HL-60 (cell line): ENCODE data around the gene DESI1.
"Not testable (repeated sequence)": the region's sequence is repeated elsewhere in the genome, so short reads cannot be mapped to it uniquely, and the experiment has no call there.

Experiments
- DNase-seq, 2 experiments: peaks; one replicate each; pipeline ENCODE4 v3.0.0-alpha.2; 2010 to 2020; ENCODE audit warnings: low read depth in 1 of 2, low spot score in 1 of 2
- H3K27ac ChIP-seq: fragments of 250-450 bp; sonication (Bioruptor Pico); replicated peaks from 2 replicates; pipeline ENCODE4 v1.5.1; 2020; ENCODE audit warnings: mild to moderate bottlenecking, moderate library complexity
- H3K27me3 ChIP-seq: fragments of 250-450 bp; sonication (Bioruptor Pico); 2 replicates; pipeline ENCODE4 v1.5.1; 2021; ENCODE audit warnings: mild to moderate bottlenecking, moderate library complexity; ENCODE audit not compliant: insufficient read depth, poor library complexity, severe bottlenecking
- H3K4me3 ChIP-seq: replicated peaks from 2 replicates; pipeline ENCODE4 v1.5.1; 2011; ENCODE audit warnings: mild to moderate bottlenecking, control low read depth, low read length; ENCODE audit not compliant: insufficient read depth
- GABPA ChIP-seq: IDR thresholded peaks from 2 replicates; pipeline ENCODE4 v1.6.1; 2012; ENCODE audit warnings: low read depth
- POLR2AphosphoS5 ChIP-seq: IDR thresholded peaks from 2 replicates; pipeline ENCODE4 v1.6.1; 2012; ENCODE audit warnings: low read depth
- SPI1 ChIP-seq: IDR thresholded peaks from 2 replicates; pipeline ENCODE4 v1.6.1; 2012; ENCODE audit warnings: low read depth, mild to moderate bottlenecking, borderline replicate concordance
- TF ChIP-seq, protein P1 (sequence below): IDR thresholded peaks from 2 replicates; pipeline ENCODE4 v1.6.1; 2012; ENCODE audit warnings: low read depth; ENCODE audit not compliant: insufficient replicate concordance
- TF ChIP-seq, protein P2 (sequence below): IDR thresholded peaks from one replicate; pipeline ENCODE4 v1.5.1; 2011; ENCODE audit warnings: low read length, control low read depth, inconsistent platforms; ENCODE audit not compliant: insufficient read depth

Gene DESI1

DNA sequence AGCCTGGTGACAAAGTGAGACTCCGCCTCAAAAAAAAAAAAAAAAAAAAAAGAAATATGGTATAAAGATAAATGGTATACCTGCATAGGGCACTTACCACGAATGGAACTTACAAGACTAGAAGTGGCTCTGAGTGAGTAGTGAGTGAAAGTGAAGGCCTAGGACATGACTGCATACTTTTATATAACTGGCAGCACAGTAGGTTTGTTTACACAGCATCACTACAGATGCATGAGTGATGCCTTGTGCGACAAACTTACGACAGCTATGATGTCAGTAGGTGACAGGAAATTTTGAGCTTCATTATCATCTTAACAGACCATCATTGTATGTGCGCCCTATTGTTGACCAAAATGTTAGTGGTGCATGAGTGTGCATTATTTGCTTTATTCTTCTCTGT is 17.9 kb upstream of the DESI1 start:
- no peak for DNase-seq
- H3K27ac ChIP-seq: no peak overlapping the region
- no peak for TF ChIP-seq GABPA
- TF ChIP-seq, protein P1, sequence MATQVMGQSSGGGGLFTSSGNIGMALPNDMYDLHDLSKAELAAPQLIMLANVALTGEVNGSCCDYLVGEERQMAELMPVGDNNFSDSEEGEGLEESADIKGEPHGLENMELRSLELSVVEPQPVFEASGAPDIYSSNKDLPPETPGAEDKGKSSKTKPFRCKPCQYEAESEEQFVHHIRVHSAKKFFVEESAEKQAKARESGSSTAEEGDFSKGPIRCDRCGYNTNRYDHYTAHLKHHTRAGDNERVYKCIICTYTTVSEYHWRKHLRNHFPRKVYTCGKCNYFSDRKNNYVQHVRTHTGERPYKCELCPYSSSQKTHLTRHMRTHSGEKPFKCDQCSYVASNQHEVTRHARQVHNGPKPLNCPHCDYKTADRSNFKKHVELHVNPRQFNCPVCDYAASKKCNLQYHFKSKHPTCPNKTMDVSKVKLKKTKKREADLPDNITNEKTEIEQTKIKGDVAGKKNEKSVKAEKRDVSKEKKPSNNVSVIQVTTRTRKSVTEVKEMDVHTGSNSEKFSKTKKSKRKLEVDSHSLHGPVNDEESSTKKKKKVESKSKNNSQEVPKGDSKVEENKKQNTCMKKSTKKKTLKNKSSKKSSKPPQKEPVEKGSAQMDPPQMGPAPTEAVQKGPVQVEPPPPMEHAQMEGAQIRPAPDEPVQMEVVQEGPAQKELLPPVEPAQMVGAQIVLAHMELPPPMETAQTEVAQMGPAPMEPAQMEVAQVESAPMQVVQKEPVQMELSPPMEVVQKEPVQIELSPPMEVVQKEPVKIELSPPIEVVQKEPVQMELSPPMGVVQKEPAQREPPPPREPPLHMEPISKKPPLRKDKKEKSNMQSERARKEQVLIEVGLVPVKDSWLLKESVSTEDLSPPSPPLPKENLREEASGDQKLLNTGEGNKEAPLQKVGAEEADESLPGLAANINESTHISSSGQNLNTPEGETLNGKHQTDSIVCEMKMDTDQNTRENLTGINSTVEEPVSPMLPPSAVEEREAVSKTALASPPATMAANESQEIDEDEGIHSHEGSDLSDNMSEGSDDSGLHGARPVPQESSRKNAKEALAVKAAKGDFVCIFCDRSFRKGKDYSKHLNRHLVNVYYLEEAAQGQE: no peak
- no peak for TF ChIP-seq POLR2AphosphoS5
- TF ChIP-seq, protein P2, sequence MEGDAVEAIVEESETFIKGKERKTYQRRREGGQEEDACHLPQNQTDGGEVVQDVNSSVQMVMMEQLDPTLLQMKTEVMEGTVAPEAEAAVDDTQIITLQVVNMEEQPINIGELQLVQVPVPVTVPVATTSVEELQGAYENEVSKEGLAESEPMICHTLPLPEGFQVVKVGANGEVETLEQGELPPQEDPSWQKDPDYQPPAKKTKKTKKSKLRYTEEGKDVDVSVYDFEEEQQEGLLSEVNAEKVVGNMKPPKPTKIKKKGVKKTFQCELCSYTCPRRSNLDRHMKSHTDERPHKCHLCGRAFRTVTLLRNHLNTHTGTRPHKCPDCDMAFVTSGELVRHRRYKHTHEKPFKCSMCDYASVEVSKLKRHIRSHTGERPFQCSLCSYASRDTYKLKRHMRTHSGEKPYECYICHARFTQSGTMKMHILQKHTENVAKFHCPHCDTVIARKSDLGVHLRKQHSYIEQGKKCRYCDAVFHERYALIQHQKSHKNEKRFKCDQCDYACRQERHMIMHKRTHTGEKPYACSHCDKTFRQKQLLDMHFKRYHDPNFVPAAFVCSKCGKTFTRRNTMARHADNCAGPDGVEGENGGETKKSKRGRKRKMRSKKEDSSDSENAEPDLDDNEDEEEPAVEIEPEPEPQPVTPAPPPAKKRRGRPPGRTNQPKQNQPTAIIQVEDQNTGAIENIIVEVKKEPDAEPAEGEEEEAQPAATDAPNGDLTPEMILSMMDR: no peak
- TF ChIP-seq SPI1: no peak
- no peaks in the 10 kb centered on the region for H3K27me3 ChIP-seq
- no peak overlapping the region for H3K4me3 ChIP-seq

DNA sequence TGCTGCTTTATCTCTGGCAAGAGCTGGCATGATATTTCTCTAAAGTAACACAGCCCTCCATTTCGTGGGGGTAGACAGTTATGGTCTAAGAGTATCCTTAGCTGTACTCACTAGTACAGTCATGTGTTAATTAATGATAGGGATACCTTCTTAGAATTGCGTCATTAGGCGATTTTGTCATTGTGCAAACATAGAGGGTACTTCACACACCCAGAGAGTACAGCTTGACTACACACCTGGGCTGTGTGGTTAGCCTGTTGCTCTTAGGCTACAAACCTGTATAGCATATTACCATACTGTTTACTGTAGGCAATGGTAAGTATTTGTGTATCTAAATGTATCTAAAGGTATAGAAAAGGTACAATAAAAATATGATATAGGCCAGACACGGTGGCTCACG is 17.3 kb upstream of the DESI1 start:
- no peak overlapping the region for H3K4me3 ChIP-seq
- no peaks in the 10 kb centered on the region for H3K27me3 ChIP-seq
- DNase-seq: no peak
- TF ChIP-seq GABPA (no peak), SPI1 (no peak), POLR2AphosphoS5 (no peak)
- TF ChIP-seq, protein P2: no peak
- TF ChIP-seq, protein P1: no peak
- H3K27ac ChIP-seq: no peak overlapping the region

DNA sequence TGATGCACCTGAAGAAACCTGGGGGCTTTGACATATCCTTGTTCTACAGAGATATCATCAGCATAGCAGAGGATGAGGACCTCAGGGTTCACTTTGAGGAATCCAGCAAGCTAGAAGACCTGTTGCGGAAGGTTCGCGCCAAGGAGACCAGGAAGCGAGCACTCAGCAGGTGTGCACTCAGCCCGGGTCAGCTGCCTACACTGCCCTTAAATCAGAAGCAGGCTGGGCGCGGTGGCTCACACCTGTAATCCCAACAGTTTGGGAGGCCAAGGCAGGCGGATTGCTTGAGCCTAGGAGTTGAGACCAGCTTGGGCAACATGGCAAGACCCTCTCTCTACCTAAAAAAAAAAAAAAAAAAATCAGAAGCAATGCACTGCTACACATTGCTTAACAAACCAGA is 16.8 kb upstream of the DESI1 start:
- not testable (repeated sequence) for DNase-seq, H3K27ac ChIP-seq, H3K4me3 ChIP-seq, H3K27me3 ChIP-seq

DNA sequence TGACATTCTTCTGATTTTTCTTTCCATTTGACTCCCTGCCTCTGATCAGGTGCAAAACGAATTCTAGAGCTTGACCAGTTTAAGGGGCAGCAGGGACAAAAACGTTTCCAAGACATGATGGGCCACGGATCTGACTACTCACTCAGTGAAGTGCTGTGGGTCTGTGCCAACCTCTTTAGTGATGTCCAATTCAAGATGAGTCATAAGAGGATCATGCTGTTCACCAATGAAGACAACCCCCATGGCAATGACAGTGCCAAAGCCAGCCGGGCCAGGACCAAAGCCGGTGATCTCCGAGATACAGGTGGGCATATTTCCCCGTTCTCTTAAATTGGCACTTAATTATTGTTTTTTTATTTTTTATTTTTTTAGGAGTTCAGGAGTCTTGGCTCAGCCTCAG is 15.6 kb upstream of the DESI1 start:
- DNase-seq: no peak
- H3K4me3 ChIP-seq: no peak overlapping the region
- H3K27ac ChIP-seq: no peak overlapping the region
- no peaks in the 10 kb centered on the region for H3K27me3 ChIP-seq
- TF ChIP-seq GABPA (no peak), SPI1 (no peak), POLR2AphosphoS5 (no peak)
- TF ChIP-seq, protein P1: no peak
- TF ChIP-seq, protein P2: no peak

DNA sequence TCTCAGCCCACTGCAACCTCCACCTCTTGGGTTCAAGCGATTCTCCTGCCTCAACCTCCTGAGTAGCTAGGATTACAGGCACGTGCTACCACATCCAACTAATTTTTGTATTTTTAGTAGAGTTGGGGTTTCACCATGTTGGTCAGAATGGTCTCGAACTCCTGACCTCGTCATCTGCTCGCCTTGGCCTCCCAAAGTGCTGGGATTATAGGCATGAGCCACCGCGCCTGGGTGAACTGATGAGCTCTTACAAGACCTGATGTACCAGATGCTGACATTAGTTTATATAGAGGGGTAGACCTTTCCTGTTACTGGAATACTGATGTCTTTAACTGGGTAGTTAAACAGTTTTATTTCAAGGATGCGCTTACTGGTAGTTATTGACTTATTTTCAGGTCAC is 13.8 kb upstream of the DESI1 start:
- not testable (repeated sequence) for H3K4me3 ChIP-seq, DNase-seq, H3K27me3 ChIP-seq, H3K27ac ChIP-seq

DNA sequence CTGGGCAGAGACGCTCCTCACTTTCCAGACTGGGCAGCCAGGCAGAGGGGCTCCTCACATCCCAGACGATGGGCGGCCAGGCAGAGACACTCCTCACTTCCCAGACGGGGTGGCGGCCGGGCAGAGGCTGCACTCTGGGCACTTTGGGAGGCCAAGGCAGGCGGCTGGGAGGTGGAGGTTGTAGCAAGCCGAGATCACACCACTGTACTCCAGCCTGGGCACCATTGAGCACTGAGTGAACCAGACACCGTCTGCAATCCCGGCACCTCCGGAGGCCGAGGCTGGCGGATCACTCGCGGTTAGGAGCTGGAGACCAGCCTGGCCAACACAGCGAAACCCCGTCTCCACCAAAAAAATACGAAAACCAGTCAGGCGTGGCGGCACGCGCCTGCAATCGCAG is 10.8 kb upstream of the DESI1 start:
- not testable (repeated sequence) for DNase-seq, H3K27me3 ChIP-seq, H3K4me3 ChIP-seq, H3K27ac ChIP-seq

DNA sequence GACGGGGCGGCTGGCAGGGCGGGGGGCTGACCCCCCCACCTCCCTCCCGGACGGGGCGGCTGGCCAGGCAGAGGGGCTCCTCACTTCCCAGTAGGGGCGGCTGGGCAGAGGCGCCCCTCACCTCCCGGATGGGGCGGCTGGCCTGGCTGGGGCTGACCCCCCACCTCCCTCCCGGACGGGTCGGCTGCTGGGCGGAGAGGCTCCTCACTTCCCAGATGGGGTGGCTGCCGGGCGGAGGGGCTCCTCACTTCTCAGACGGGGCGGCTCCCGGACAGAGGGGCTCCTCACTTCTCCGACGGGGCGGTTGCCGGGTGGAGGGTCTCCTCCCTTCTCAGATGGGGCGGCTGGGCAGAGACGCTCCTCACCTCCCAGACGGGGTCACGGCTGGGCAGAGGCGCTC is 10.3 kb upstream of the DESI1 start:
- H3K27ac ChIP-seq, H3K27me3 ChIP-seq, DNase-seq, H3K4me3 ChIP-seq: not testable (repeated sequence)
